ENCODE data around the gene RAB20.

Gene RAB20

GRCh38 chr13:110528371-110528770, 33.2 kb downstream of the RAB20 start:
- no peak for DNase-seq

DNA sequence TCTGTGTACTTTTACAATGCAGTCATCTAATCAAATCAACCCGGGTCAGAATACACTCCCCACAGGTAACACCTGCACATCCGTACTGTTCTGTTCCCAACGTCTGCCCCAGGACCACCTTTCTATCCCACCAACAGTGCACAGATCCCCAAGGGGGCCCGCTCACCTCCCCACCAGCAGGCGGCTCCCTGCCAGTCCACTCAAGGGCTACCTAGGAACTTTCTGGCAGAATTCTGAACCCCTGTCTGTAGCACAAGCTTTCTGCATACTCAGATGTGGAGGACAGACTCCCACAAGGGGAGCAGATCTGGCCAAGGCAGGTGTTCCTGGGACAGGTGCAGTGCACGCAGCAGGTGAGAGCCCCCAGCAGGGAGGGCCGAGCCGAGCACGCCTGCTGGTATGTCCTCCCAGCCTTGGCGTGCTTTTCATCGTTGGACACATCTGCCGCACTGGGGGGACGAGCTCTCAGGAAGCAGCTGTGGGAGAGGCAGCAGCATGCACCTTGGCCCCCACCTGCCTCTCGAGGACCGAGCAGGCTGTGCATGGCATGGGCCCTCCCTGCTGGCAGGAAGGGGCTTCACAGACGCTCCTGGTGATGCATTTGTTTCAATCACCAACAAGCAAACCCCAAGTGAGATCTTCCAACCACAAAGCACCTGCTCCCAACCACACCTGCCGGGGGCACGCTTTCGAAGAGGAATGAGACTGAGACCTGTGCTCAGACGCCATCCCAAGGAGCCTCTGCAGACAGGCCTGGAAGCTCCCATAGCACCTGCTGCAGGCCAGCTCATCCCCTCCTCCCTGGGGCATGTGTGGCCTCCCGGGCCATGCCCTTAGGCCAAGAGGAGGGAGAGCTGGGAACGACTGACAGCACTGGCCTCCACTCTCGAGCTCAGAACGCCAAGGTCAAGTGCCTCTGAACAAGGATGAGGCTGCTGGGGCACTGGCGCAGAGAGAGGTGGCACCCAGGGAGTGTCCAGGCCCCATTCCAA, 35.9 kb downstream of the RAB20 start:
- DNase-seq = peak; percentile 98

DNA sequence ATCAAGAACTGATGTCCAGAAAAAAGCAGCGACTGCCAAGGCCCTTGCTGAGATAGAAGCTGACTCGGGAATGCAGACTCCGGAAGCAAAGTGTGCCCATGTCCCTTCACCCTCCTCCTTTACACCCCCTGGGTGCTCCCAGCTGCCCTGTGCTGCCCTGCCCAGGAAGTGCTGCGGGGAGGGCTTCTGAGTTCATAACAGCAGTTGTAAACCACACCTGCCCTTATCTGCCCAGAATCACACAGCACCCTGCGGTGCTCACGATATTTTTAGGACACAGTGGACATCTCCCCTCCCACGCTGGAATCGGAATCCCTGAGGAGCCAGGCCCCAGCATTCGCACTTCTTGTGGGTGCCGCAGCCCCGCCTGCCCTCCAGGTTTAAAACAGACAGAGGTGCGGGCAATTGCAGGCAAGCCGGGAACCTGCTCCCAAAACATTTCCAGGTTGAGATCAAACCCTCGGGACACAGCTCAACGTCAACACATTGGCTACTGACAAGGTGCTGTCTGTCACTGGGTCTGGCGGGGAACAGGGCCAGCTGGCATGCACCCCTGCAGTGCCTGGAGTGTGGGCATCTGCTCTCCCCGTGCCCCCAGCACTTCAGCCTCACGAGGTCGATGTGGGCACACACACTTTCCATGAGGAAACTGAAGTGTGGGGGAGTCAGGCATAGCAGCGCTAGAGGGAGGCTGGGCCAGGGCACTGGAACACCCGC, 36.8 kb downstream of the RAB20 start:
- peak; percentile 94 for DNase-seq

DNA sequence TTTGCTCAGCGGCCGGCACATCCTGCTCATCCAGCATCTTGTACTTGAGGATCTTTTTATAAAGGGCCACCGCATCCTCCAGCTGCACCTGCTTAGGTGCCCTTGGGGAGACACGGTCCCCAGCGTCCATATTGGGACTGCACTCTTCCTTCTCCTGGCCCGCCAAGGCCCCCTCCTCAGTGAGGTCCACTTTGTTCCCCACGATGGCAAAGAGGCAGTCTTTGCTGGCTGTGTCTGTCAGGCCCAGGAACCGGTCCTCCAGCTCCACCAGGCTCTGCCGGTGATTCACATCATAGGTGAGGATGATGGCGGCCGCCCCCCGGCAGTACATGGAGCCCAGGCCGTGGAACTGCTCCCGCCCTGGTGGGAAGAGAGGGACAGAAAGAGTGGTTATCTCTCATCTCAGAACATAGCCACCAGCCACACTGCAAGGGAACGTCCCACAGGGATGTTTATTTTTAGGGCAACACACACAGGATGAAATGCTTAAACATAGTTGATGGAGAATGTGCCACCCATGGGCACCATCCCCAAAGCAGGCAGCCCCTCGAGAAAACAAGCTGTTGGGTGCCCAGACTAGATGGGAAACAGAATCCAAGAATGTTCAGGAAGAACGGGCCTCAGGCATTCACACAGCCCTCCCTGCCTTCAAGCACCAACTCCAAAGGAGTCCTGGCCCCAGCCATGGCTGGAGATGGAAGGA, 37.5 kb downstream of the RAB20 start:
- DNase-seq = no peak

GRCh38 chr13:110523180-110523579, 38.3 kb downstream of the RAB20 start:
- no peak for DNase-seq

GRCh38 chr13:110522721-110523120, 38.8 kb downstream of the RAB20 start:
- DNase-seq = no peak

GRCh38 chr13:110521946-110522345, 39.6 kb downstream of the RAB20 start:
- DNase-seq = no peak

GRCh38 chr13:110521296-110521680, 40.2 kb downstream of the RAB20 start:
- no peak for DNase-seq

- DNase-seq = no peak
These were observed 40.9 kb downstream of the RAB20 start for GRCh38 chr13:110520431-110521295.

DNA sequence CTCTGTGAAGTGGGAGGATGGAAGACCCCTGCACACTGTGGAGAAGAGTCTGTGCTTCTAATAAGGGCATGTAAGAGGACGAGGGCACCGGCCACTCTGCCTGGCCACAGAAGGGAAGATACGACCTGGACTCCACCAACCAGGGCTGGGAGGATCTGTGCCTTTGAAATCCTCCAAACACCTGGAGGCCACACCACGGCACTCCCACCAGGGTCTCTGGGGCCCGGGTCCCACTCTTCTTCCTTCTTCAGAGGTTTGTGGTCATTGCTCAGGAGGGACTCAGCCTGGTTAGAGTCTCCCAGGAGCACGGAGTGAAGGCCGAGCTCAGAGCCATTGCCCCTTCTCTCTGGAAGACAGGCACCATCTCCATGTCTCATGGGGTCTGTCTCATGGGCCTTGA, 42.0 kb downstream of the RAB20 start:
- no peak for DNase-seq

DNA sequence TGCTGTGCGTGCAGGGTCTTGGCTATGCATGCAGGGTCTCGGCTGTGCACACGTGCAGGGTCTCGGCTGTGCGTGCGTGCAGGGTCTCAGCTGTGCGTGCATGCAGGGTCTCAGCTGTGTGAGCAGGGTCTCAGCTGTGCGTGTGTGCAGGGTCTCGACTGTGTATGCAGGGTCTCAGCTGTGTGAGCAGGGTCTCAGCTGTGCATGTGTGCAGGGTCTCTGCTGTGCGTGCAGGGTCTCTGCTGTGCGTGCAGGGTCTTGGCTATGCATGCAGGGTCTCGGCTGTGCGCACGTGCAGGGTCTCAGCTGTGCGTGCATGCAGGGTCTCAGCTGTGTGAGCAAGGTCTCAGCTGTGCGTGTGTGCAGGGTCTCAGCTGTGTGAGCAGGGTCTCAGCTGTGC, 42.5 kb downstream of the RAB20 start:
- DNase-seq = no peak

DNA sequence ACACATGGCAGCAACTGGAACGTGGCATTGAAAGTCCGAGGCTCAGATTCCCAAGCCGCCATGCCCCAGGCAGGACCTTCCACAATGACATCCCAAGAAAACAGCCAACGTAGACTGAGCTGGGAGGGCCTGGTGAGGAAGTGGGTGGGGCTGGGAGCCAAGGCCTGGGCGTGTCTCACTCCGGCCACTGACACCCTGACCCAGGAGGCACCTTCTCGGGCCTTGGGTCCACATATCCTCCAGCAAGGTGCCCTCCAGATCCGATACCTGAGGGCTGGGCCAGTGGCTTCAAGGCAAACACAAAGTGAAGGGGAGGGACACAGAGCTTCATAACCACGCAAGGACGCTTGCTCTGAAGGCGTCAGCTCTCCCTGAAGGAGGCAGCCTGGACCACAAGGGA, 43.0 kb downstream of the RAB20 start:
- no peak for DNase-seq

- no peak for DNase-seq
These were observed 43.3 kb downstream of the RAB20 start for GRCh38 chr13:110518226-110518525.

DNA sequence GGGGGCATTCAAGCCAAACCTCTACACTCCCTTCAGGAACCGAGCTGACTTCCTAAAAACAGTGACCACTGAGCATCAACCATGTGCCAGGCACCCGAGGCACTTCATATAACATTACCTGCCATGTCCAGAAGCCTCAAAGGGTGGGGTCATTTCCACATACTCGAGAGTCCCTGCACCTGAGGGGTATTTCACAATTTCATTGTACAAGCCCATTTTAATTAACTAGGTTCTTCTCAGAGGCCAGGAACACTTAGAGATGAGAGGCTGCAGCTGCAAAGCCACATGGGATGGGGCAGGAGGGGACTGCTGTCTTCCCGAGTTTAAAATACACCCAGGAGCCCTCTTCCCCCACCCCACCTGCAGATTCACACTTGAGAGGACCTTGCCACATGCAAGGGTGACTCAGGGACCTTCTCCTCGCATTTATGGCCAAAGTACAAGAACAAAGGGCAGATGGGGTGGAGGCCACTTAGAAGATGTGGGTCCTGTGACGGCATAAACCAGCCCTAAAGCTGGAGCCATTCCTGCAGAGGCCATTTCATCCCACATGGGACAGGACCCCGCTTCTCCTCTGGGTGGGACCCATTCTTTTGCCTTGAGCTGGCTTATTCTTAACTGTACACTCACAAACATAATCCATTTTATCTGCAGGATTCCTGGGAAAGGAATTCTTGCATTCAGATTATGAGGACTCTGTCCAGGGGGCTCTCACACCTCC, 43.9 kb downstream of the RAB20 start:
- DNase-seq = no peak

DNA sequence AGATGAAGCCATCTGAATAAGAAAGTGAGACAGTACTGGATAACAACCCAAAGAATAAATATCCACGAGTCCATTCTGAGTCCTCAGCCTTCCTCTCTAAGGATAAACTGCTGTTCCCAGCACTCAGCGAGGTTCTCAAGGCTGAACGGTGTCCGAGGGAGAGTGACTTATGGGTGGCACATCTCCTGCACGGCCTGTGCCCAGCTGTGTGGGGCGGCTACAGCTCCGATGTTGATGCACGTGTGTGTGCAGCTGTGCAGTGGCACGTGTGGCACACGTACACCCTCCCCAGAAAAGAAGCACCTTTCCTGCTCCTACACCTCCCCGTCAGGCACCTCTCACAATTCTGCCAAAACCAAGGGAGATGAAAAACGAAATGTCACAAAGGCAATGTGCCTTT, 45.0 kb downstream of the RAB20 start:
- DNase-seq = no peak

DNA sequence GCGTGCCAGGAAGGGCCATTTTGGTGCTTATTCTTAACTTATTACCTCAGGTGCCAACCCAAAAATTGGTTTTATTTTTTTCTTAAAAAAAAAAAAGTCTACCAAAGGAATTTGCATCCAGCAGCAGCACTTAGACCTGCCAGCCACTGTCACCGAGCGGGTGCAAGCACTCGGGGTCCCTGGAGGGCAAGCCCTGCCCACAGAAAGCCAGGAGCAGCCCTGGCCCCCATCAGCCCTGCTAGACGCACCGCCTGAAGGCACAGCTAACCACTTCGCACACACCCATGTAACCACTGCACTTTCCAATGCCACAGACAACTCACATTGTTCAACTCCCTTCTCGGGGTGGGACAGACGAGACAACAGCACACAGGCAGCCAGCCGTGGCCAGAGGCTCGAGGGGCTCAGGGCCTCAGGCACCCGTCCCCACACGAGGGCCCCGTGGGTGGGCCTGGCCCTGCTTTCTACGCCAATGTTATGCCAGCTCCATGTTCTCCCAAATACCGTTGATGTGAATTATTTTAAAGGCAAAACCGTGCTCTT, 49.3 kb downstream of the RAB20 start:
- no peak for DNase-seq

DNA sequence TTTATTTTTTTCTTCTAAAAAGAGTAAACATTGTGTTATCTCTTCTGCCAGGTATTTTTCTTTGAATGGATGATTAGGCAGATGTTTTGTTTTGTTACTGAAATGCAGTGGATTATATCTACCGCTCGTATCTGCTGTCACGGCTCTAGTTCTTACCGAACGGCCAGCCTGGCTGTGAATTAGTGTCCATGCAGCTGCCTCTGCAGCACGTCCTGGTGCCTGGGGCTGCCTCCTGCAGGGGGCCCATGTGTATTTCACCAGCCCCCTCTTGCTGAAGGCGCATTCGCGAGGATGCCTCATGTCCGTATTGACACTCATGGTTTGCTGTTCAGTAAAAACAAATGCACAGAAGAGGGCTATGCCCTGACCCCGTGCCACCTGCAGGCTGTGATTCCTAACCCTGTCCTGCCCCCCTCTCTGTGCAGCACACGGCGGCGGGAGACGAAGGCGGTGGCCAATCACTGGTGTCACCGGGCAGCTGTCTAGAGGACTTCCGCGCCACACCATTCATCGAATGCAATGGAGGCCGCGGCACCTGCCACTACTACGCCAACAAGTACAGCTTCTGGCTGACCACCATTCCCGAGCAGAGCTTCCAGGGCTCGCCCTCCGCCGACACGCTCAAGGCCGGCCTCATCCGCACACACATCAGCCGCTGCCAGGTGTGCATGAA, 49.9 kb downstream of the RAB20 start:
- no peak for DNase-seq

GRCh38 chr13:110509971-110510786, 51.3 kb downstream of the RAB20 start:
- DNase-seq = no peak

GRCh38 chr13:110509478-110509926, 52.0 kb downstream of the RAB20 start:
- peak; percentile 62 for DNase-seq

All from NCI-H510A (cell line).